GM12865 (cell line): ENCODE data around the gene SMIM33.
"Not testable (repeated sequence)": the region's sequence is repeated elsewhere in the genome, so short reads cannot be mapped to it uniquely, and the experiment has no call there.

Experiments
- DNase-seq: peaks from one replicate; pipeline ENCODE4 v3.0.0; 2010; ENCODE audit warnings: low read depth
- H3K4me3 ChIP-seq: 2 replicates; pipeline ENCODE4 v1.5.1; 2011; ENCODE audit warnings: mild to moderate bottlenecking, low read depth, low read length, control low read depth
- CTCF ChIP-seq: IDR thresholded peaks from 2 replicates; pipeline ENCODE4 v1.5.1; 2011; ENCODE audit warnings: low read length, control low read depth, low read depth, inconsistent platforms; ENCODE audit not compliant: insufficient read depth; ENCODE audit errors: missing control alignments

The SMIM33 gene

GRCh38 chr5:139512786-139513390 is 42.1 kb downstream of the SMIM33 start:
- TF ChIP-seq CTCF = peak; percentile 6
- H3K4me3 ChIP-seq = no peak overlapping the region
- DNase-seq = no peak

GRCh38 chr5:139513434-139513833 is 42.6 kb downstream of the SMIM33 start:
- peak; percentile 76 for TF ChIP-seq CTCF
- H3K4me3 ChIP-seq = not testable (repeated sequence)
- peak; percentile 87 for DNase-seq

- TF ChIP-seq CTCF = no peak
- H3K4me3 ChIP-seq = no peak overlapping the region
- no peak for DNase-seq
These were observed 43.2 kb downstream of the SMIM33 start for GRCh38 chr5:139513852-139514485.

GRCh38 chr5:139514486-139514856 is 43.7 kb downstream of the SMIM33 start:
- DNase-seq = no peak
- H3K4me3 ChIP-seq = no peak overlapping the region
- TF ChIP-seq CTCF = no peak

- DNase-seq = peak; percentile 93
- TF ChIP-seq CTCF = peak; percentile 97
- peak overlapping the region; percentile 77 for H3K4me3 ChIP-seq
These were observed 47.1 kb downstream of the SMIM33 start for GRCh38 chr5:139517683-139518564.
